Transverse colon (tissue), 4 donors: ENCODE results near the gene ENDOV. TPM values are rescaled to one million over a fixed set of nuclear protein-coding genes. Genes with fewer than 3 reads are reported as not detected.
A peak's percentile ranks its signal among the peaks of the same experiment; 100 is the strongest.

Experiments used
- DNase-seq: peaks from one replicate; pipeline ENCODE4 v3.0.0-alpha.2; 2019
- H3K27ac ChIP-seq, 4 donors: fragments of 200-600 bp; sonication (generic); 2 replicates each; pipeline ENCODE4 v1.5.1; 2016 to 2018; ENCODE audit warnings: inconsistent platforms in 4 of 4
- H3K27me3 ChIP-seq: fragments of 200-600 bp; sonication (generic); 2 replicates; pipeline ENCODE4 v1.5.1; 2017; ENCODE audit warnings: inconsistent platforms
- H3K36me3 ChIP-seq, 4 donors: fragments of 200-600 bp; sonication (generic); 2 replicates each; pipeline ENCODE4 v1.5.1; 2017 to 2019; ENCODE audit warnings: inconsistent platforms in 4 of 4
- H3K4me1 ChIP-seq, 4 donors: fragments of 200-600 bp; sonication (generic); 2 replicates each; pipeline ENCODE4 v1.5.1; 2017 to 2020; ENCODE audit warnings: inconsistent platforms in 4 of 4
- H3K4me3 ChIP-seq, 4 donors: fragments of 200-600 bp; sonication (generic); 1 replicate in 1 of 4; 2 replicates in 3 of 4; pipeline versions ENCODE4 v1.5.1 to v1.6.1; 2017 to 2019; ENCODE audit warnings: inconsistent platforms in 4 of 4
- H3K9me3 ChIP-seq, 2 donors: fragments of 200-600 bp; sonication (generic); 2 replicates each; pipeline ENCODE4 v1.5.1; 2017 to 2019; ENCODE audit warnings: inconsistent platforms in 2 of 2
- EP300 ChIP-seq: sonication (generic); formaldehyde crosslinking; IDR thresholded peaks from one replicate; pipeline ENCODE4 v1.6.1; 2017; ENCODE audit warnings: antibody characterized with exemption, low read depth
- POLR2A ChIP-seq: fragments of 450-650 bp; IDR thresholded peaks from one replicate; pipeline ENCODE4 v1.6.1; 2016; ENCODE audit warnings: antibody characterized with exemption, mild to moderate bottlenecking, moderate library complexity
- POLR2AphosphoS5 ChIP-seq, 3 donors: sonication (generic); formaldehyde crosslinking; IDR thresholded peaks; one replicate each; pipeline ENCODE4 v1.6.1; 2016; ENCODE audit warnings: antibody characterized with exemption in 3 of 3
- WGBS, 2 donors: methylation state at CpG; one replicate each; pipeline ENCODE4 v1.1.5; 2018; ENCODE audit warnings: low coverage in 1 of 2; 5-methylcytosine and 5-hydroxymethylcytosine counted together
- in situ Hi-C, 4 donors: fragments of 200-750 bp; cut with MboI; loops; one replicate each; pipeline versions ENCODE4 v1.15.0 to v1.15.1; 2017; ENCODE audit warnings: low sequenced_read_pairs in 3 of 4, low pct_ligation_motif_present in 1 of 4, low pct_unique_long_range_greater_than_20kb in 1 of 4
- intact Hi-C: fragments of 100-400 bp; cut with DNase I; formaldehyde crosslinking; loops from one replicate; pipeline ENCODE4 v1.15.1; 2023; ENCODE audit warnings: low total_unique reads
- total RNA-seq, 4 donors: library from RNA; depleted of rRNA; stranded (reverse); fragments of >200 nt; gene quantifications; one replicate each; pipeline ENCODE4 v1.1.0, GENCODE V29; 2016
- TF ChIP-seq, protein P1 (sequence below), 5 experiments: fragments of 200-600 bp in 3 of 5; fragments of 450-650 bp in 2 of 5; sonication (generic) in 3 of 5; IDR thresholded peaks; 1 replicate in 2 of 5; 2 replicates in 3 of 5; pipeline ENCODE4 v1.5.1; 2016 to 2017; ENCODE audit warnings: antibody characterized with exemption in 5 of 5, inconsistent platforms in 3 of 5, mild to moderate bottlenecking in 2 of 5, moderate library complexity in 1 of 5

Gene ENDOV
- 10 to 100 TPM; 14.9 to 26.9 (median 19.9) TPM for total RNA-seq

DNA sequence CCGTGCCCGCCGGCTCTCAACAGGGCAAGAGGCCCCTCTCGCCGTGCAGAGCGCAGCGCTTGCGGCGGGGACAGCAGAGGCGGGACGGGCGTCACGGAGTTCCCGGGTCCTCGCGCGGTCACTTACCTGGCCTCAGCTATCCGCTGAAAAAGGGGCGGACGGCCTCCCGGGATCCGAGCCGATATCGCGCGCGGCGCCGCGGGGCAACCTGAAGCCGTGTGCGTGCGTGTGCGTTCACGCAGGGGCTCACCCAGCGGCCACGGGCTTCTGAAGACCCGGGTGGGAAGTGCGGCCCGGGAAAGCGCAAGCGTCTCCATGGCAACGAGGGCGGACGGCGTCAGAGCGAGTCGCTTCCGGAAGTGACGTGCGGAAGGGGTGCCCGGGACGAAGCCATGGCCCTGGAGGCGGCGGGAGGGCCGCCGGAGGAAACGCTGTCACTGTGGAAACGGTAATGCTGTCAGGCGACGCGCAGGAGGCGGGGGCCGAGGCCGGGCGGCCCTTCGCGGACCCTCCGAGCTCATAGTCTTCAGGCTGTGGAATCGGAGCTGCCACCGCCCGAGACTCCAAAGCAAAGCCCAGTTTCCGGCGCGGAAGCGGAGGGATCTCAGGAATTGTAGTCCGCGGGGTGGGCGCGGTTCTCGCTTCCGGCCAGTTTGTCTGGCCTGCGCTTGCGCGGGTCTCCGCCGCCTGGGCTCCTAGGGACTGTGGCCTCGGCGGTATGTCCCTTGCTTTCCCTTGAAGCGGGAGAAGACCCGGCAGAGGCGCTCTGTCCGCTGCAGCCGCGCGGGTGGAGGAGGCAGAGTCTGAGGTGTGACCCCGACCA is at the start of gene ENDOV:
Gene ENDOV, plus strand, starts transcription at position 365 of the 823 bp plus-strand sequence. Its CDS starts 28 bp downstream, at position 393.
- Histone ChIP-seq H3K27me3 (peaks cover 11% of the 10 kb centered on the region), H3K4me1 (peaks cover 0 to 24% (median 15%) of the 10 kb centered on the region in 4 donors), H3K9me3 (no peaks in the 10 kb centered on the region), H3K36me3 (no peaks in the 10 kb centered on the region), H3K27ac (peak within 1 kb of the TSS; percentile 93 to 96 (median 94)), H3K4me3 (peak within 1 kb of the TSS; percentile 61 to 93 (median 75))
- in situ Hi-C loops (no loop called here), intact Hi-C loops (no loop called here)
- TF ChIP-seq, protein P1, sequence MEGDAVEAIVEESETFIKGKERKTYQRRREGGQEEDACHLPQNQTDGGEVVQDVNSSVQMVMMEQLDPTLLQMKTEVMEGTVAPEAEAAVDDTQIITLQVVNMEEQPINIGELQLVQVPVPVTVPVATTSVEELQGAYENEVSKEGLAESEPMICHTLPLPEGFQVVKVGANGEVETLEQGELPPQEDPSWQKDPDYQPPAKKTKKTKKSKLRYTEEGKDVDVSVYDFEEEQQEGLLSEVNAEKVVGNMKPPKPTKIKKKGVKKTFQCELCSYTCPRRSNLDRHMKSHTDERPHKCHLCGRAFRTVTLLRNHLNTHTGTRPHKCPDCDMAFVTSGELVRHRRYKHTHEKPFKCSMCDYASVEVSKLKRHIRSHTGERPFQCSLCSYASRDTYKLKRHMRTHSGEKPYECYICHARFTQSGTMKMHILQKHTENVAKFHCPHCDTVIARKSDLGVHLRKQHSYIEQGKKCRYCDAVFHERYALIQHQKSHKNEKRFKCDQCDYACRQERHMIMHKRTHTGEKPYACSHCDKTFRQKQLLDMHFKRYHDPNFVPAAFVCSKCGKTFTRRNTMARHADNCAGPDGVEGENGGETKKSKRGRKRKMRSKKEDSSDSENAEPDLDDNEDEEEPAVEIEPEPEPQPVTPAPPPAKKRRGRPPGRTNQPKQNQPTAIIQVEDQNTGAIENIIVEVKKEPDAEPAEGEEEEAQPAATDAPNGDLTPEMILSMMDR (IDR thresholded peaks at IDR 0.05) = no peak
- peak; percentile 14 for TF ChIP-seq EP300
- TF ChIP-seq POLR2AphosphoS5 (IDR thresholded peaks at IDR 0.05) = peak in 2 of 3 donors; percentile 75 to 77
- TF ChIP-seq POLR2A = peak; percentile 67
- 1% methylated on average over 60 of the region's 97 CpGs; no CpG with 5 or more reads in 1 of the 2 donors for WGBS, 2 donors
- peak; percentile 95 for DNase-seq

DNA sequence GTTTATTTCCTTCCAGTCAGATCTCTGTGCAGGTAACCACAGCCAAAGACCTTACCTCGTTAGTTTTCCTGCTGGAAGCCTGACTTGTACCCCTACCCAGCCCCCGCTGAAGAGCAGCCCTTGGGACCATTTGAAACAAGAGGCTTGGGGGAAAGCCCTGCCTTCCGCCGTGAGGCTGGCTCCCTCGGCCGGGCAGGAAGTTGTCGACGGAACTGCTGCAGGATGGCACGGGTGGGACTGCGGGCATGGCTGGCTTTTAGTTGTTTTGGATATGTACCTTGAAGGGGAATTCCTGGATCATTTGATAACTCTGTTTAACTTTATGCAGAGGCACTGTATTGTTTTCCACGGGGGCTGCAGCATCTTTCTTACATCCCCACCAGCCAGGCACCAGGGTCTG is 49.0 kb upstream of the ENDOV start:
- DNase-seq = no peak
- peaks cover 0 to 85% (median 35%) of the 10 kb centered on the region in 4 donors for H3K36me3 ChIP-seq
- no peaks in the 10 kb centered on the region for H3K9me3 ChIP-seq
- H3K4me3 ChIP-seq = no peak overlapping the region
- in situ Hi-C loops (no loop called here), intact Hi-C loops (no loop called here)
- no peaks in the 10 kb centered on the region for H3K4me1 ChIP-seq
- no peak overlapping the region for H3K27ac ChIP-seq
- TF ChIP-seq POLR2AphosphoS5 (IDR thresholded peaks at IDR 0.05) (no peak), POLR2A (no peak), EP300 (no peak)
- TF ChIP-seq, protein P1 (IDR thresholded peaks at IDR 0.05) = no peak
- H3K27me3 ChIP-seq = no peaks in the 10 kb centered on the region
- WGBS, 2 donors = 83 to 85% methylated on average over 1 to 11 of the region's 11 CpGs

DNA sequence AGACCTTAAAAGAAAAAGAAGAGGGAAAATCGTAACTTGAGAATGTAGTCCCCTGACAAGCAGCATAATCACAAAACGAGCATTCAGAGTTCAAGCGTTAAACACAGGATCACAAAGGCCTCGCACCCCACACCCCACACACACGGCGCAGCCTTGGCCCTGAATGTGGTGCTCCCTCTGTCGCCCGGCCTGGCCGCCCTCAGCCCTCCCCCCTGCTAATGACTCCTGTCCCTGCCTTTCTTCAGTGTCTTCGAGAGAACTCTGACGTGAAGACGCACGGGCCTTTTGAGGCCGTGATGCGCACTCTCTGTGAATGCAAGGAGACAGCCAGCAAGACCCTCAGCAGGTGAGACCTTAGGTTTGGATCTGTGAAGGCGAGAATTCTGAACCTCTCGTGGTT is 47.5 kb upstream of the ENDOV start:
- in situ Hi-C loops = no loop called here
- 66 to 89% methylated on average over 6 to 17 of the region's 17 CpGs for WGBS, 2 donors
- Histone ChIP-seq H3K4me3 (no peak overlapping the region), H3K4me1 (no peaks in the 10 kb centered on the region), H3K9me3 (no peaks in the 10 kb centered on the region), H3K27ac (no peak overlapping the region), H3K36me3 (peaks cover 0 to 85% (median 36%) of the 10 kb centered on the region in 4 donors), H3K27me3 (no peaks in the 10 kb centered on the region)
- intact Hi-C loops = no loop called here
- no peak for DNase-seq
- TF ChIP-seq POLR2A = no peak
- TF ChIP-seq, protein P1 (IDR thresholded peaks at IDR 0.05) = no peak
- no peak for TF ChIP-seq POLR2AphosphoS5 (IDR thresholded peaks at IDR 0.05)
- TF ChIP-seq EP300 = no peak

DNA sequence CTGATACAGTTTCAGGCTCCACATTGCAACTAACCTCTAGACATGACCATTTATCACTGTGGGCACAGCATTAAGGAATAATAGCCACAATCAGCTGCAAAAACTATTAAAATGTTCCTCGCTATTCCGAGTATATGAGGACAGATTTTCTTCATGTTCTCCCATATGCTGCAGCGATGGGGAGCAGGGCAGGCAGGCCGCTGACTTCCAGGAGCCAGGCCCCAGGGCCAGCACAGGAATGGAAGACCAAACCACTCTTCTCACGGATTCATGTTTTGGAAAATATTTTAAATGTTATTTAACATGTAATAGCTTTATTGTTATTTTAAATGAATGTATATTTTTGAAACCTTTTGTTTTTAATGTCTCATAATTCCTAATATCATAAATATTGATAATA is 43.8 kb upstream of the ENDOV start:
- WGBS, 2 donors = 80 to 93% methylated on average over 1 to 5 of the region's 5 CpGs

More for the DNA sequence above, 43.8 kb upstream of the ENDOV start:
- H3K4me1 ChIP-seq = no peaks in the 10 kb centered on the region
- DNase-seq = no peak
- TF ChIP-seq POLR2A (no peak), POLR2AphosphoS5 (IDR thresholded peaks at IDR 0.05) (no peak), EP300 (no peak)
- TF ChIP-seq, protein P1 (IDR thresholded peaks at IDR 0.05) = no peak
- no peaks in the 10 kb centered on the region for H3K27me3 ChIP-seq
- peaks cover 0 to 88% (median 43%) of the 10 kb centered on the region in 4 donors for H3K36me3 ChIP-seq
- in situ Hi-C loops = no loop called here
- no peaks in the 10 kb centered on the region for H3K9me3 ChIP-seq
- H3K4me3 ChIP-seq = no peak overlapping the region
- H3K27ac ChIP-seq = no peak overlapping the region
- intact Hi-C loops = no loop called here
